CD4-positive, CD25-positive, alpha-beta regulatory T cell (primary cell): Measurements from ENCODE around the gene SNRPD2. TPM values are rescaled to one million over a fixed set of nuclear protein-coding genes. Genes with fewer than 3 reads are reported as not detected.

Experiments
- ATAC-seq, 2 donors: fragments of 150-1000 bp; cut with Tn5 transposase; one replicate each; pipeline ENCODE4 v1.10.0; 2021; ENCODE audit warnings: low read depth in 2 of 2, moderate number of reproducible peaks in 2 of 2, moderate library complexity in 1 of 2
- DNase-seq, 3 donors: peaks; one replicate each; pipeline versions ENCODE4 v3.0.0 to v3.0.0-alpha.2; 2012 to 2022; ENCODE audit warnings: mixed read lengths in 1 of 3
- H3K27ac ChIP-seq: one replicate; pipeline ENCODE4 v1.7.0; 2013; ENCODE audit warnings: mild to moderate bottlenecking, low read length; ENCODE audit not compliant: insufficient read depth, poor library complexity, severe bottlenecking
- H3K27me3 ChIP-seq: one replicate; pipeline ENCODE4 v1.7.0; 2013; ENCODE audit warnings: low read length; ENCODE audit not compliant: control insufficient read depth, insufficient read depth
- H3K36me3 ChIP-seq: one replicate; pipeline ENCODE4 v1.7.0; 2013; ENCODE audit warnings: mild to moderate bottlenecking, low read length, moderate library complexity; ENCODE audit not compliant: control insufficient read depth, insufficient read depth
- H3K4me1 ChIP-seq: 2 replicates; pipeline ENCODE4 v1.7.0; 2013; ENCODE audit warnings: mild to moderate bottlenecking, low read length; ENCODE audit not compliant: insufficient read depth, control insufficient read depth, poor library complexity, severe bottlenecking
- H3K4me3 ChIP-seq: one replicate; pipeline ENCODE4 v1.7.0; 2013; ENCODE audit warnings: low read depth, mild to moderate bottlenecking, low read length, moderate library complexity
- H3K9me3 ChIP-seq, 2 experiments: 1 replicate in 1 of 2; 2 replicates in 1 of 2; pipeline ENCODE4 v1.7.0; 2013; ENCODE audit warnings: low read length in 2 of 2, mild to moderate bottlenecking in 1 of 2, moderate library complexity in 1 of 2; ENCODE audit not compliant: control insufficient read depth in 2 of 2
- H3K27ac Mint-ChIP-seq, 3 donors: one replicate each; pipeline ENCODE4 v1.8.0; 2020 to 2022; ENCODE audit warnings: mild to moderate bottlenecking in 3 of 3, mixed read lengths in 3 of 3, moderate library complexity in 2 of 3
- H3K27me3 Mint-ChIP-seq: one replicate; pipeline ENCODE4 v1.8.0; 2022; ENCODE audit warnings: mild to moderate bottlenecking, mixed read lengths
- H3K36me3 Mint-ChIP-seq: one replicate; pipeline ENCODE4 v1.8.0; 2020; ENCODE audit warnings: mixed read lengths
- H3K4me1 Mint-ChIP-seq, 4 donors: one replicate each; pipeline ENCODE4 v1.8.0; 2020 to 2022; ENCODE audit warnings: mixed read lengths in 4 of 4, mild to moderate bottlenecking in 1 of 4
- H3K4me3 Mint-ChIP-seq, 4 donors: one replicate each; pipeline ENCODE4 v1.8.0; 2020 to 2022; ENCODE audit warnings: mild to moderate bottlenecking in 4 of 4, mixed read lengths in 4 of 4, moderate library complexity in 3 of 4
- H3K9me3 Mint-ChIP-seq, 7 donors: one replicate each; pipeline ENCODE4 v1.8.0; 2020 to 2022; ENCODE audit warnings: mixed read lengths in 7 of 7, mild to moderate bottlenecking in 3 of 7, moderate library complexity in 2 of 7
- polyA plus RNA-seq, 4 donors: library from polyadenylated mRNA; unstranded; fragments of 300-500 nt; fragmentation: Illumina TruSeq; gene quantifications; one replicate each; pipeline ENCODE4 v1.2.3, GENCODE V29; 2021
- total RNA-seq: library from RNA; stranded (reverse); gene quantifications from one replicate; pipeline ENCODE4 v1.2.3, GENCODE V29; 2022

SNRPD2 gene
- total and polyA plus RNA-seq, 5 donors from 2014 or later = 271 to 1,255 (median 1,082) TPM

DNA sequence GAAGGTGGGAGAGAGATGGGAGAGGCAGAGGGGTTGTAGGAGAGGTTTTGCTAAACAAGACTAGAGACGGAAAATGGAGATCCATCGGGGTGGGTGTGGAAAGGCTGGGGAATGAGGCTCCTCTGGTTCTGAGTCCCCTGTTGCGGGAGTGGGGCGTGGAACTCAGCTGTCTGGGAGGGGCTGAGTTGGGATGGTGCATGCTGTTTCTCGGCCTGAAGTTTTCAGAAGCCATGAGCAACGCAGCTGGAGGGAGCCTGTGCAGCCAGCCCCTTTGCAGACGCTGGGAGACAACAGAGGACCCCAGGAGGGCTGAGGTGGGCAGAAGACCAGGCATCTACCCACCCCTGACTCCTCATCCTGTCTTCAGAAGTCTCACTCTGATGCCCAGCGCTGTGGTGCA lies 31.1 kb downstream of the SNRPD2 start:
- Mint-ChIP-seq H3K9me3 (peaks cover 0 to 3% (median 0%) of the 10 kb centered on the region in 7 donors), H3K27ac (no peak overlapping the region), H3K4me3 (no peak overlapping the region), H3K27me3 (peaks cover 7% of the 10 kb centered on the region), H3K4me1 (peaks cover 0 to 7% (median 4%) of the 10 kb centered on the region in 4 donors), H3K36me3 (no peaks in the 10 kb centered on the region)
- ATAC-seq (no peak), DNase-seq (no peak)
- H3K36me3 ChIP-seq = no peaks in the 10 kb centered on the region
- H3K27ac ChIP-seq = no peak overlapping the region
- no peaks in the 10 kb centered on the region for H3K27me3 ChIP-seq
- no peaks in the 10 kb centered on the region for H3K4me1 ChIP-seq
- H3K4me3 ChIP-seq = no peak overlapping the region
- H3K9me3 ChIP-seq = no peaks in the 10 kb centered on the region

DNA sequence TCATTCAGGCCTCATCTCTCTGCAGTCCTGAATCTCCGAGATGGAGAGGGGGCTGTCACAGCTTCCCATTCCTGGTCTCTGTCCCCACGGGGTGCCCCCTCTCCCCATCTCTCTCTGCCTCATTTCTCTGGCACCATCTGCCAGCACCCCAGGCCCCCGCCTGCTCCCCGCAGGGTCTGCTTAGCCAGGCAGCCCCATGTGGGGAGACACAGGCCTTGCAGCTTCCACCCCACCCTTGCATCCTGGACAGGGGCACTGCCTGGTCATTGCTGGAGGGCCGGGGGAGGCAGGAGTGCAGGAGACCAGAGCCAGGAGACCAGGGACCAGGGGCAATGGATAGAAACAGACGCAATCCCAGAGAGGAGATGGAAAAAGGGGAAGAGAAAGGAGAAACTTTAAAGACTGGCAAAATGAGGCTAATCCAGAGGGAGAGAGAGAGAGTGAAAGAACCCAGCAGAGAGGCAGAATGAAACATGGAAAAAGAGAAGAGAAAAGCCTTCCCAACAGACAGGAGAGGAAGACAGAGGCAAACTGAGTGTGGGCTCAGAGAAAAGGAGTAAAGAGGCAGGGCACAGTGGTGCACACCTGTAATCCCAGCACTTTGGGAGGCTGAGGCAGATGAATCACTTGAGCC lies 32.5 kb downstream of the SNRPD2 start:
- Mint-ChIP-seq H3K9me3 (peaks cover 0 to 3% (median 0%) of the 10 kb centered on the region in 7 donors), H3K27me3 (peaks cover 7% of the 10 kb centered on the region), H3K4me1 (peaks cover 0 to 4% (median 1%) of the 10 kb centered on the region in 4 donors), H3K27ac (peak overlapping the region in 1 of 3 donors; percentile 39), H3K4me3 (no peak overlapping the region), H3K36me3 (no peaks in the 10 kb centered on the region)
- Histone ChIP-seq H3K4me1 (no peaks in the 10 kb centered on the region), H3K4me3 (no peak overlapping the region), H3K9me3 (no peaks in the 10 kb centered on the region), H3K27ac (no peak overlapping the region), H3K27me3 (no peaks in the 10 kb centered on the region), H3K36me3 (no peaks in the 10 kb centered on the region)
- no peak for ATAC-seq
- no peak for DNase-seq

DNA sequence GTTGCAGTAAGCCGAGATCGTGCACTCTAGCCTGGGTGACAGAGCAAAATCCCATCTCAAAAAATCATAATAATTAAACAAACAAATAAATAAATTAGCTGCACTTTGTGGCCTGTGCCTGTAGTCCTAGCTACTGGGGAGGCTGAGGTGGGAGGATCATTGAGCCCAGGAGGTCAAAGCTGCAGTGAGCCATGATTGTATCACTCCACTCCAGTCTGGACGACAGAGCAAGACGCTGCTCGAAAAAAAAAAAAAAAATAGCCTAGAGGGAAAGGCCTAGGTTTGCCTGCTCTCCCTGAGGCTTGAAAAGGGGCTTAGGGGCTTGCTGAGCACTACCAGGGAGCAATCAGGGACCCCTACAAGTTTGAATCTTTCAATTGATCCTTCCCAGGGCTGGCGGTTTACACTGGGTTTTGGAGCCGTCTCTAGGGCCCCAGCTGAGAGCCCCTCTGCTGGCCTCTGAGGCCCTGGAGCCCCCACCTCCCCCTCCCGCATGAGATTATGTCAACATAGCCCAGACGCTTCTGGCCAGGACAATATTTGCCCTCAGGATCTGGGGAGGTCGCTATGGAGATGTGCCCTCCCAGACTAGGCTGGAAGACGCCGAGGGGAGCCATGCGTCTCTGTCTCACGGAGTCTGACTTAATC lies 34.1 kb downstream of the SNRPD2 start:
- DNase-seq (no peak), ATAC-seq (no peak)
- Histone ChIP-seq H3K36me3 (no peaks in the 10 kb centered on the region), H3K4me1 (no peaks in the 10 kb centered on the region), H3K4me3 (no peak overlapping the region), H3K9me3 (no peaks in the 10 kb centered on the region), H3K27me3 (no peaks in the 10 kb centered on the region), H3K27ac (no peak overlapping the region)
- Mint-ChIP-seq H3K27ac (no peak overlapping the region), H3K4me3 (no peak overlapping the region), H3K36me3 (no peaks in the 10 kb centered on the region), H3K4me1 (no peaks in the 10 kb centered on the region), H3K27me3 (peaks cover 7% of the 10 kb centered on the region), H3K9me3 (peaks cover 0 to 3% (median 0%) of the 10 kb centered on the region in 7 donors)

- DNase-seq (no peak), ATAC-seq (no peak)
- peaks cover 12% of the 10 kb centered on the region for H3K27me3 Mint-ChIP-seq
- no peaks in the 10 kb centered on the region for H3K27me3 ChIP-seq
- H3K4me3 ChIP-seq = no peak overlapping the region
- H3K4me1 Mint-ChIP-seq = no peaks in the 10 kb centered on the region
- H3K36me3 ChIP-seq = no peaks in the 10 kb centered on the region
- H3K4me1 ChIP-seq = no peaks in the 10 kb centered on the region
- H3K4me3 Mint-ChIP-seq = no peak overlapping the region
- no peaks in the 10 kb centered on the region for H3K9me3 Mint-ChIP-seq
- no peak overlapping the region for H3K27ac ChIP-seq
- no peak overlapping the region for H3K27ac Mint-ChIP-seq
- no peaks in the 10 kb centered on the region for H3K9me3 ChIP-seq
- no peaks in the 10 kb centered on the region for H3K36me3 Mint-ChIP-seq
These were observed 36.7 kb downstream of the SNRPD2 start for GRCh38 chr19:45655073-45655472.

- Mint-ChIP-seq H3K36me3 (no peaks in the 10 kb centered on the region), H3K27ac (peak overlapping the region in 1 of 3 donors; percentile 52), H3K27me3 (peaks cover 8% of the 10 kb centered on the region), H3K9me3 (no peaks in the 10 kb centered on the region), H3K4me1 (no peaks in the 10 kb centered on the region), H3K4me3 (no peak overlapping the region)
- no peak overlapping the region for H3K27ac ChIP-seq
- H3K27me3 ChIP-seq = no peaks in the 10 kb centered on the region
- DNase-seq (no peak), ATAC-seq (no peak)
- no peaks in the 10 kb centered on the region for H3K4me1 ChIP-seq
- no peak overlapping the region for H3K4me3 ChIP-seq
- no peaks in the 10 kb centered on the region for H3K36me3 ChIP-seq
- no peaks in the 10 kb centered on the region for H3K9me3 ChIP-seq
These were observed 38.1 kb downstream of the SNRPD2 start for GRCh38 chr19:45653634-45654033.

- Mint-ChIP-seq H3K36me3 (no peaks in the 10 kb centered on the region), H3K27me3 (peaks cover 6% of the 10 kb centered on the region), H3K4me3 (peak overlapping the region in 1 of 4 donors; percentile 70), H3K9me3 (no peaks in the 10 kb centered on the region), H3K4me1 (peaks cover 0 to 10% (median 8%) of the 10 kb centered on the region in 4 donors), H3K27ac (no peak overlapping the region)
- Histone ChIP-seq H3K27ac (no peak overlapping the region), H3K4me1 (peaks cover 8% of the 10 kb centered on the region), H3K9me3 (no peaks in the 10 kb centered on the region), H3K27me3 (no peaks in the 10 kb centered on the region), H3K36me3 (no peaks in the 10 kb centered on the region), H3K4me3 (no peak overlapping the region)
- DNase-seq (no peak), ATAC-seq (no peak)
These were observed 41.0 kb downstream of the SNRPD2 start for GRCh38 chr19:45650722-45651121.

GRCh38 chr19:45646345-45646698 lies 45.4 kb downstream of the SNRPD2 start:
- ATAC-seq (no peak), DNase-seq (no peak)
- Histone ChIP-seq H3K4me3 (peak overlapping the region; percentile 59), H3K4me1 (peaks cover 36% of the 10 kb centered on the region), H3K36me3 (no peaks in the 10 kb centered on the region), H3K27me3 (no peaks in the 10 kb centered on the region), H3K9me3 (no peaks in the 10 kb centered on the region), H3K27ac (no peak overlapping the region)
- peaks cover 14% of the 10 kb centered on the region for H3K27me3 Mint-ChIP-seq
- H3K9me3 Mint-ChIP-seq = no peaks in the 10 kb centered on the region
- peaks cover 6 to 38% (median 25%) of the 10 kb centered on the region in 4 donors for H3K4me1 Mint-ChIP-seq
- H3K27ac Mint-ChIP-seq = peak overlapping the region in 2 of 3 donors; percentile 77 to 87
- H3K36me3 Mint-ChIP-seq = no peaks in the 10 kb centered on the region
- peak overlapping the region; percentile 88 to 98 (median 91) for H3K4me3 Mint-ChIP-seq
